ENCODE data around the gene CUL4A. TPM values are rescaled to one million over a fixed set of nuclear protein-coding genes. Genes with fewer than 3 reads are reported as not detected.
A peak's percentile ranks its signal among the peaks of the same experiment; 100 is the strongest.
"Not testable (repeated sequence)": the region's sequence is repeated elsewhere in the genome, so short reads cannot be mapped to it uniquely, and the experiment has no call there.

The CUL4A gene
- total RNA-seq, 1 donor from 2014 or later: 92.5 TPM

GRCh38 chr13:113225515-113225914, 16.1 kb downstream of the CUL4A start:
- H3K4me3 Mint-ChIP-seq: no peak overlapping the region
- no peaks in the 10 kb centered on the region for H3K27me3 Mint-ChIP-seq
- H3K27ac Mint-ChIP-seq: no peak overlapping the region
- DNase-seq: no peak
- peaks cover 13% of the 10 kb centered on the region for H3K4me1 Mint-ChIP-seq
- H3K36me3 Mint-ChIP-seq (ENCODE audit: low read depth): peaks cover 62% of the 10 kb centered on the region
- intact Hi-C loops (cut with micrococcal nuclease): no loop called here
- H3K9me3 Mint-ChIP-seq: no peaks in the 10 kb centered on the region

- no peak for DNase-seq
- no peaks in the 10 kb centered on the region for H3K9me3 Mint-ChIP-seq
- no peak overlapping the region for H3K27ac Mint-ChIP-seq
- H3K27me3 Mint-ChIP-seq: no peaks in the 10 kb centered on the region
- peaks cover 11% of the 10 kb centered on the region for H3K4me1 Mint-ChIP-seq
- peaks cover 65% of the 10 kb centered on the region for H3K36me3 Mint-ChIP-seq (ENCODE audit: low read depth)
- intact Hi-C loops (cut with micrococcal nuclease): no loop called here
- no peak overlapping the region for H3K4me3 Mint-ChIP-seq
These were observed 17.5 kb downstream of the CUL4A start for GRCh38 chr13:113226873-113227450.

- H3K36me3 Mint-ChIP-seq (ENCODE audit: low read depth): peaks cover 70% of the 10 kb centered on the region
These were observed 19.7 kb downstream of the CUL4A start for GRCh38 chr13:113229161-113229560.

GRCh38 chr13:113229791-113230190, 20.4 kb downstream of the CUL4A start:
- no peaks in the 10 kb centered on the region for H3K27me3 Mint-ChIP-seq
- DNase-seq: no peak
- no peak overlapping the region for H3K4me3 Mint-ChIP-seq
- H3K9me3 Mint-ChIP-seq: no peaks in the 10 kb centered on the region
- no peak overlapping the region for H3K27ac Mint-ChIP-seq
- peaks cover 67% of the 10 kb centered on the region for H3K36me3 Mint-ChIP-seq (ENCODE audit: low read depth)
- intact Hi-C loops (cut with micrococcal nuclease): no loop called here
- H3K4me1 Mint-ChIP-seq: peaks cover 11% of the 10 kb centered on the region

More at GRCh38 chr13:113229161-113229560, 19.7 kb downstream of the CUL4A start:
- Mint-ChIP-seq H3K4me3 (no peak overlapping the region), H3K27ac (no peak overlapping the region), H3K9me3 (no peaks in the 10 kb centered on the region), H3K4me1 (peaks cover 11% of the 10 kb centered on the region), H3K27me3 (no peaks in the 10 kb centered on the region)
- intact Hi-C loops (cut with micrococcal nuclease): no loop called here
- DNase-seq: no peak

GRCh38 chr13:113231306-113232207, 22.1 kb downstream of the CUL4A start:
- Mint-ChIP-seq H3K27ac (peak overlapping the region; percentile 23), H3K36me3 (ENCODE audit: low read depth) (peaks cover 70% of the 10 kb centered on the region), H3K4me1 (peaks cover 11% of the 10 kb centered on the region), H3K27me3 (no peaks in the 10 kb centered on the region), H3K4me3 (no peak overlapping the region), H3K9me3 (no peaks in the 10 kb centered on the region)
- no peak for DNase-seq
- intact Hi-C loops (cut with micrococcal nuclease): no loop called here

- Mint-ChIP-seq H3K36me3 (ENCODE audit: low read depth) (peaks cover 70% of the 10 kb centered on the region), H3K27me3 (no peaks in the 10 kb centered on the region), H3K27ac (peak overlapping the region; percentile 2), H3K9me3 (no peaks in the 10 kb centered on the region), H3K4me1 (peaks cover 9% of the 10 kb centered on the region), H3K4me3 (no peak overlapping the region)
- intact Hi-C loops (cut with micrococcal nuclease): no loop called here
- DNase-seq: no peak
These were observed 23.0 kb downstream of the CUL4A start for GRCh38 chr13:113232208-113233003.

- intact Hi-C loops (cut with micrococcal nuclease): no loop called here
- H3K4me1 Mint-ChIP-seq: peaks cover 8% of the 10 kb centered on the region
- no peaks in the 10 kb centered on the region for H3K9me3 Mint-ChIP-seq
- H3K4me3 Mint-ChIP-seq: no peak overlapping the region
- no peak for DNase-seq
- peaks cover 71% of the 10 kb centered on the region for H3K36me3 Mint-ChIP-seq (ENCODE audit: low read depth)
- no peaks in the 10 kb centered on the region for H3K27me3 Mint-ChIP-seq
- peak overlapping the region; percentile 4 for H3K27ac Mint-ChIP-seq
These were observed 23.7 kb downstream of the CUL4A start for GRCh38 chr13:113233101-113233500.

- Mint-ChIP-seq H3K4me1 (no peaks in the 10 kb centered on the region), H3K27me3 (no peaks in the 10 kb centered on the region), H3K9me3 (no peaks in the 10 kb centered on the region), H3K27ac (no peak overlapping the region), H3K4me3 (no peak overlapping the region), H3K36me3 (ENCODE audit: low read depth) (peaks cover 62% of the 10 kb centered on the region)
- intact Hi-C loops (cut with micrococcal nuclease): no loop called here
- no peak for DNase-seq
These were observed 29.1 kb downstream of the CUL4A start for GRCh38 chr13:113238536-113238935.

- H3K36me3 Mint-ChIP-seq (ENCODE audit: low read depth): peaks cover 57% of the 10 kb centered on the region
- no peak overlapping the region for H3K4me3 Mint-ChIP-seq
- H3K4me1 Mint-ChIP-seq: no peaks in the 10 kb centered on the region
- intact Hi-C loops (cut with micrococcal nuclease): no loop called here
- H3K9me3 Mint-ChIP-seq: no peaks in the 10 kb centered on the region
- no peaks in the 10 kb centered on the region for H3K27me3 Mint-ChIP-seq
- no peak overlapping the region for H3K27ac Mint-ChIP-seq
- no peak for DNase-seq
These were observed 29.9 kb downstream of the CUL4A start for GRCh38 chr13:113239357-113239756.

- Mint-ChIP-seq H3K27ac (no peak overlapping the region), H3K9me3 (no peaks in the 10 kb centered on the region), H3K4me3 (no peak overlapping the region), H3K36me3 (ENCODE audit: low read depth) (peaks cover 59% of the 10 kb centered on the region), H3K27me3 (no peaks in the 10 kb centered on the region), H3K4me1 (no peaks in the 10 kb centered on the region)
- intact Hi-C loops (cut with micrococcal nuclease): no loop called here
- DNase-seq: no peak
These were observed 30.6 kb downstream of the CUL4A start for GRCh38 chr13:113239986-113240385.

- H3K9me3 Mint-ChIP-seq; H3K4me3 Mint-ChIP-seq; DNase-seq; H3K27me3 Mint-ChIP-seq; H3K4me1 Mint-ChIP-seq; intact Hi-C loops (cut with micrococcal nuclease); H3K27ac Mint-ChIP-seq: not testable (repeated sequence)
- H3K36me3 Mint-ChIP-seq (ENCODE audit: low read depth): peaks cover 63% of the 10 kb centered on the region
These were observed 32.2 kb downstream of the CUL4A start for GRCh38 chr13:113241623-113242022.

- no peak for DNase-seq
- H3K4me3 Mint-ChIP-seq: no peak overlapping the region
- H3K9me3 Mint-ChIP-seq: no peaks in the 10 kb centered on the region
- no peaks in the 10 kb centered on the region for H3K4me1 Mint-ChIP-seq
- H3K27me3 Mint-ChIP-seq: no peaks in the 10 kb centered on the region
- peaks cover 62% of the 10 kb centered on the region for H3K36me3 Mint-ChIP-seq (ENCODE audit: low read depth)
- no peak overlapping the region for H3K27ac Mint-ChIP-seq
- intact Hi-C loops (cut with micrococcal nuclease): no loop called here
These were observed 34.4 kb downstream of the CUL4A start for GRCh38 chr13:113243847-113244246.

- DNase-seq: no peak
- Mint-ChIP-seq H3K27me3 (no peaks in the 10 kb centered on the region), H3K27ac (no peak overlapping the region), H3K36me3 (ENCODE audit: low read depth) (peaks cover 57% of the 10 kb centered on the region), H3K4me3 (no peak overlapping the region), H3K9me3 (no peaks in the 10 kb centered on the region), H3K4me1 (no peaks in the 10 kb centered on the region)
- intact Hi-C loops (cut with micrococcal nuclease): no loop called here
These were observed 36.7 kb downstream of the CUL4A start for GRCh38 chr13:113245849-113246796.
